Epithelial cell of prostate (primary cell): ENCODE results near the gene TTLL6.

ENCODE experiments used
- DNase-seq: peaks from one replicate; pipeline ENCODE4 v3.0.0-alpha.2; 2011; ENCODE audit warnings: low read depth, low spot score
- H3K27ac ChIP-seq: fragments of 450-650 bp; 2 replicates; pipeline ENCODE4 v1.5.1; 2017; ENCODE audit warnings: mild to moderate bottlenecking

Gene TTLL6

DNA sequence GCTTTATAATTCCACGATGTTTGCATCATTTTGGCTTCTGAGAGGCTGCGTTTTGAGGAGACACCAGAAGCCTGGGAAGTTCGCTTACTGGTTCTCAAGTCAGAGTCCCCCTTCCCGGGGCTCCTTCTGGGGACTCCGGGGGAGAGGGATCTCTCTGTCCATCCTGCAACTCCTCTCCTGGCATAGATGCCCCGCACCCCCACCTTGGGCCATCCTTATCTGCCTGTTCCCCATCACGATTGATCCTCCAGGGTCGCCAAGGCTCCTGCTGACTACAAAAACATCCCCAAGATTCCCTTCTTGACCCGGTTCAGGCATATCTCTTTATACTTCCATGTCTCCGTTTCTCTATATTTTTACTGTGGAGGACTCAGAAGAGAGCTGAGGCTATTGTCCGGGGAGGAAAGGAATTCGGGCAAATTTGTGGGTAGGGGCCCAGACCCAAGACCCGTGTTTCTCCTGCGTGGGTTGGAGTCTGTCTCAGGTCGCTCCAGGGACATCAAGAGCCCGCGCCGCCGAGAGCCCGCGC lies 70.0 kb downstream of the TTLL6 start:
- peak overlapping the region; percentile 22 for H3K27ac ChIP-seq
- DNase-seq: no peak

DNA sequence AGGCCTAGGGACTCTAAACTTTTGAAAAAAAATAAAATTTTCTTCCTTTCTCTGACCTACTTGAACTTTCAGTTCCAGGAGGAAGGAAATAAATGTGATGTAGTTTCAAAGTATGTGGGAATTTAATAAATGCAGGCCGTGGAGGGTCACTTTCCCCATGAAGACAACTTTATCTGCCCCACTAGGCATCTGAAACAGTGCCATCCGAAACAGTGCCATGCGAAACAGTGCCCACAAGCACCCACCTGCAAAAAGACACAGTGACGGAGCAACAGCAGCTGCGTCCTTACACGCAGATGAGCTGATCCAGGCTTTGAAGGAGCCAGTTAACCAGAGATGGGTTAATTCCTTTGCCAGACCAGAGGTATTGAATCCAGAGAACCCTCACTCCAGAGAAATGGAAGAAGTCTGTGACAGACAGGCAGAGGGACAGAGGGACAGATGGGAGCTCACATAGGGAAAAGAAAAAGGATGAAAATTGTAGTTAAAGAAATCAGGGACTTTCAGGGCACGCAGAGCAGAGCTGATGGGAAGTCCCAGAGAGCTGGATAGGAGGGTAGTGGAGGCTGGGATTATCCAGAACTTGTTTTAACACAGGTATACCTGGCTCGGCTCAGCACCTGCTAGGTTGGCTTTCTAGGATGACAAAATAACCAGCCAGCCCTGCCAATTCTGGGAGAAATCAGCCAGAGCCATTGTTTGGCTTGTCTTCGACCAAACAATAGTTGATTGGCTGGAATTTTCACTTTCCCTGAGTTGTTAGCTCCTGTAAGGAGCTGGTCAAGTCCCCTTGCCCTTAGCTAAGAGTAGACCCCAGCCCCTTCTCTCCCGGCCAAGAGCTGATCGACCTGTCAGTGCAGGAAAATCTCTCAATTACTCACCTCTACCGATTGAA lies 71.4 kb downstream of the TTLL6 start:
- peak overlapping the region; percentile 22 for H3K27ac ChIP-seq
- DNase-seq: no peak

DNA sequence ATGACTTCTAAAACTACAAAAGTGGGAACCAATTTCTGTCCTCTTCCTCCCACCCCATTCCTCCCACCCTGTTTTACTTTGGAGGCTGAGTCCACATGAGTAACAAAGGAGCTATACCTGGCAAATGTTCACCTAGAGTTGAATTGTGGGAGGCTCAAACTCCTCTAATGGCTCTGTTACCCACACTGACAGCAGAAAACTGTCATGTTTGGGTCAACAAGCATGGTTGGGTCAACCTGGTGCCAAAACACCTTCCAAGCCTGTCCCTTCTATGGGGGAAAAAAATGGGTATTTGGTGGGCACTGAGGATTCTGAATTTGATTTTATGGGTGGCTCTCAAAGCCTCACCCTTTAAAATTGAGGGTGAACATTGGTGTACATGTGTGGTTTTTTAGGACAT lies 76.5 kb downstream of the TTLL6 start:
- no peak overlapping the region for H3K27ac ChIP-seq

GRCh38 chr17:48738803-48739526 lies 78.1 kb downstream of the TTLL6 start:
- H3K27ac ChIP-seq: peak overlapping the region; percentile 53
- DNase-seq: no peak

More for the DNA sequence above, 76.5 kb downstream of the TTLL6 start:
- no peak for DNase-seq

DNA sequence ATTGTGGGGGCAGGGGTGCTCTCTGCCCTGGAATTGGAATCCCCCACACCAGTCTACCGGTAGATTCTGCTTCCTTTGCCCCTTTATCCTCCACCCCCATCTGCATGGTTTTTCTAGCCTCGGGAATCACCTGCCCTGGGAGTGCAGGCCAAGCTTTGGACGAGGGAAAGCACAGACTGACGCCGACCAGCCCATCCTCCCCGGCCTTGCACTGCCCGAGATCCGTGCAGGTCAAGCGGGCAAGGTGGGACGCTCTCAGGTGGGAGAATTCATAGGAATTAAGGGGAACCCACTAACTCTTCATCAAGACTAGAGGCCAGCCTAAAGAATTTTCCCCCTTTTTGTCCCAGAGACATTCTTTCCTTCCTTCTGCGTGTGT lies 78.6 kb downstream of the TTLL6 start:
- peak overlapping the region; percentile 53 for H3K27ac ChIP-seq
- no peak for DNase-seq

DNA sequence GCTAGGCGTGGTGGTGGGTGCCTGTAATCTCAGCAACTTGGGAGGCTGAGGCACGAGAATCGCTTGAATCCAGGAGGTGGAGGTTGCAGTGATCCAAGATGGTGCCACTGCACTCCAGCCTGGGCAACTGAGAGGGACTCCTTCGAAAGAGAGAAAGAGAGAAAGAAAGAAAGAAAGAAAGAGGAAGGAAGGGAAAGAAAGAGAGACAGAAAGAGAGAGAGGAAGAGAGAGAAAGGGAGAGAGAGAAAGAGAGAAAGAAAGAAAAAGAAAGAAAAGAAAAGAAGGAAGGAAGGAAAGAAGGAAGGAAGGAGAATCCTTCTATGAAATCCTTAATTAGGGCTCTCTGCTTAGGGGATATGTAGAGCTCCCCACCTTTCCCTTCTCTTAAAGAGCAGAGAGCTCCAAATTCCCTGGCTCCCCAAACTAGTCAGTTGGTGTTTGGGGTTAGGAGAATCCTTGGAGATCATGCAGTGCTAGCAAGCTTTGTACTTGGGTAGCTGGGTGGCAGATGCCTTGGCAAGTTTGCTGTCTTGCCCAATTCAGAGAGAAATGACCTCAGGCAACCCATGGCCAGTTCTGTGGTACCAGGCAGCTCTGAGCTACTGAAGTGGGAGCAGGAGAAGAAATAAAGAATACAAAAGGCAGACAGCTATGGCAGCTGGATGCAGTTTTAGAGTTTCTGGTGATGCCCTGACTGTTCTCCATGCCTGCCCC lies 79.5 kb downstream of the TTLL6 start:
- peak overlapping the region; percentile 53 for H3K27ac ChIP-seq
- DNase-seq: no peak

DNA sequence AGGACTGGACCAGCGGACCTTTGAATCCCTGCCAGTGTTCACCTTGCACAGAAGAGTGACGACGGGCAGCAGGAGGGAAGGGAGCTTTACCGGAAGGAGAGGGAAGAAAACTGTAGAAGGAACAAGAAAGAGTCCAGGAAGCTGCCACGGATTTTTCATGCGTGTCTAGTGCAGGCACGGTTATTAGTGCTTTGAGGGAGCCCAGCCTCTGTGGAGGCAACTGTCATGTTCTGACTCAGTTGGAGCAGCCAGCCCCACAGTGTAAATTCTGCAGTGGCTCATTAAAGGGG lies 82.0 kb downstream of the TTLL6 start:
- no peak for DNase-seq
- peak overlapping the region; percentile 56 for H3K27ac ChIP-seq

GRCh38 chr17:48734333-48735061 lies 82.5 kb downstream of the TTLL6 start:
- no peak for DNase-seq
- H3K27ac ChIP-seq: peak overlapping the region; percentile 56

DNA sequence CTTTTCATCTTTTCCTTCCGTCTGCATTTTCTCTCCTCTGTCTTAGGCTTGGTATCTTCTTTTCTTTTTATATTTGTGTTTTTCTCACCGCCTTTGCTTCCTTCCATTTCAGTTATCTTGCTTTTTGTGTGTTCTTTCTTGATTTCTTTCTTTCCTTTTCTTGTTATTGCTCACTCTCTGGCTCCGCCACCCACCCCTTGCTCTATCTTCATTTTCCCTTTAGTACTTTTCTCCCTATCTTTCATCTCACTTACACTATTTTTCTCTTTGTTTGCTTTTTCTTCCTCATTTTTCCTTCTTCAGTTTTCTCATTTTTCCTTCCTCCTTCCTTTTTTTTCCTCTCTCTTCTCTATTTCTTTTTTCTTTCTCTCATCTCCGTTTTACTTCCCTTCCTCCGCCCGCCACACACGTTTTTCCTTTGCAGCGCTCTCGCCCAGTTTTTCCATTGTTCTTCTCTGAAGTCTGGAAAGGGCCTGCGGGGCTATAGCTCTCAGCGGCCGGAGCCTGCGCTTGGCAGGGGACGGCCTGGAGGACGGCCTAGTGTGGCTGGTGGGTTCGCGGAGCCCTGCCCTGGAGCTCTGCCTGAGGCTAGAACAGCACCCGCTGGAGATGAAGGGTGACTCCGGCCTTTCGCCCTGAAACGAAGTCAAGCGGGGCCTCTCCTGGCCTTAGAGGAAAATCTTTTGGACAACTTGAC lies 83.2 kb downstream of the TTLL6 start:
- peak overlapping the region; percentile 56 for H3K27ac ChIP-seq
- no peak for DNase-seq

DNA sequence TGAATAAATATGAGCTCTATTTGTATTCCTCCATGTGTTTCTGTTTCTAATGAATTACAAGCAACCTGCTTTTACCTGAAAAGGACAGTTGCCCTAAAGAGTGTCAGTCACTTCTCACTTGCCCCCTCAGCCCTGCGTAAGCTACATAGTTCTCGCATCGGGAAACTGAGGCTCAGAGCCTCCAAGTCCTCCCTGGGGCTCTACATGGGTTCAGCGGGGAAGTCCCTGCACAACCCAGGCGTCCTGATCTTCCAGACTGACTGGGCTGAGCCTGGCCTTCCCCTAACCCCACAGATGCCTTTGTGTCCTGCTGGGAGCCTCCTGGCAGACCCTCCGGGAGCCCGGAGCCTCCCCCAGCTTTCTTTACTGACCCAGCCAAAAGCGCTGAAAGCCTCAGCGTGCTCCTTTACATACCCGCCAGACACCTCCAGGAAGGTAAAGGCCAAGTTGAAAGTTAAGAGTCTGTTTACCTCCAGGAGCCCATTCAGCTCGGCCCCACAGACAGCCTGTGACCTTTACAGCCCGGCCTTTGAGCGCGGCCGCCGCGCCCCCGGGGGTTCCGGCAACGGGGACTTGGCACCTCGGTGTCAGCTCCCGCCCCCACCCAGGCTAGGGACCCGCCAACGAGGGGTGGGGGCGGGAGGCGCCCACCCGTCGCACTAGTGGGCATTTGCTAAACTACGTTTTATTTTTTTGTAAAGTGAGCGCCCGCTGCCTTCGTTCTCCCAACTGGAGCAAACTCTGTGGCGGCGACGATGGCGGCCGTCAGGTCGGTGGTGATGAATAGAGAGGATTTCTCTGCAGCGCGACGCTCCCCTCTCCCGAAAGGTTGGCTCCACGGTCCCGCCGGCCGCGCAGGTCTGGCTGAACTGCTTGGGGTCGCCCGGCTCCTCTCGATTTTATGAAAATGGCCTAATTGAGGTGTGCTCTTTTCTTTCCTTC lies 84.1 kb downstream of the TTLL6 start:
- peak overlapping the region; percentile 56 for H3K27ac ChIP-seq
- DNase-seq: no peak

GRCh38 chr17:48731355-48731754 lies 85.7 kb downstream of the TTLL6 start:
- DNase-seq: no peak
- peak overlapping the region; percentile 2 for H3K27ac ChIP-seq

DNA sequence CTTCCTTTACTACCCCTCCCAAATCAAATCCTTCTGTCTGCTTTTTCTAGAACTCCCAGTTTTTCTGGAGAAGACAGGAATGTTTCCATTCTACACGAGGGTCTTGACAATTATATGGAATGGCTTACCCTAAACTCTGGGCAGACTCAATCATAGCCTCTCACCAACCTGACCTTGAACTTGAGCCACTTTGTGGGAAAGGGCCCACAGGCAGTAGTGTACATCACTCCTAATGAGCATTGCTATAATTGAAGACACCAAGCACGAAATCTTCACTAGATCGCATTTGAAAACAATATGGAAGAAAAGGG lies 86.8 kb downstream of the TTLL6 start:
- H3K27ac ChIP-seq: no peak overlapping the region
- no peak for DNase-seq

- DNase-seq: no peak
- peak overlapping the region; percentile 91 for H3K27ac ChIP-seq
Measured at GRCh38 chr17:48729335-48730239, 87.4 kb downstream of the TTLL6 start.

DNA sequence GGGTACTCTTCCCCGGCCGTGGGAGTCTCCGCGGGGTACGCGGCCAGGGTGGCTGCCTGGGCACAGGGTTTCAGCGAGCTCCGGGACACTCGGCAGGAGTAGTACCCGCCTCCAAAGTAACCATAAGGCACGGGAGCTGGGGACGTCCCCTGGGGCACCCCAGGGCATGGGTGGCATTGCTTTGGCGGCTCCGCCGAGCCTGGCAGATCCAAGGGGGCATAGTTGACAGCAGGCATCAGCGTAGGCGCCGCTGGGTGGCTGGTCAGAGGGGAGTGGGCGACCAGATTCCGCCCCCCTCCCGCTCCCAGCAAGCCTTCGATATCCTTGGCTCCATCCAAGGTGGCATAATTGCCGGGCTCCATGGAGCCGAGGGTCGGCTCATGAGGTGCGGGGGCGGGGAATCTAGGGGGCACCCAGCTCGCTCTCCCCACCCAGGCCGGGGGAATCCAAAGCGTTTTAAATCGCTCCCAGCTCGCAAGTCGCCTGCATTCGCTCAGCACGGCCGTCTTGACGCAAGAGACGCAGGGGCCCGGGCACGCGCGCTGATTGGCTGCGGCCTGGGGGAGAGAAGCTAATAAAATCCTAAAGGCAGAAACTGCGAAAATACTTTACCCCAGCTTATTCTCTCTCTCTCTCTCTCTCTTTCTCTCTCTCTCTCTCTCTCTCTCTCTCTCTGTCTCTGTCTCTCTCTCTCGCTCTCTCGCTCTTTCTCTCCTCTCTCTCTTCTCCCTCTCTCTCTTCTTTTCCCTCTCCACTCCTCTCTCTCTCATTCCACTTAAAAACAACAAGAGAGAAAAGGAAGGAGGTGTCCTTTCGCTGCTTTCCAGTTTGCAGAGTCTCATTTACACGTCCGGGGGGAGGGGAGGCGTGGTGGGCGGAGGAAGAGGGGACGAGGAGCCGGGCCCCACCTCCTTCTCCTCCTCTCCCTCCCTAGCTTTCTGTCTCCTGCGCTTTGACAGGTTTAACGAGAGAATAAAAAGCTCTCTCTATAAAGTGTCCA lies 88.5 kb downstream of the TTLL6 start, which contains the start of gene HOXB13:
Gene HOXB13, minus strand, starts transcription at position 519 of the 1,000 bp plus-strand sequence. Its CDS starts 157 bp downstream, at position 362.
- peak; percentile 73 for DNase-seq

DNA sequence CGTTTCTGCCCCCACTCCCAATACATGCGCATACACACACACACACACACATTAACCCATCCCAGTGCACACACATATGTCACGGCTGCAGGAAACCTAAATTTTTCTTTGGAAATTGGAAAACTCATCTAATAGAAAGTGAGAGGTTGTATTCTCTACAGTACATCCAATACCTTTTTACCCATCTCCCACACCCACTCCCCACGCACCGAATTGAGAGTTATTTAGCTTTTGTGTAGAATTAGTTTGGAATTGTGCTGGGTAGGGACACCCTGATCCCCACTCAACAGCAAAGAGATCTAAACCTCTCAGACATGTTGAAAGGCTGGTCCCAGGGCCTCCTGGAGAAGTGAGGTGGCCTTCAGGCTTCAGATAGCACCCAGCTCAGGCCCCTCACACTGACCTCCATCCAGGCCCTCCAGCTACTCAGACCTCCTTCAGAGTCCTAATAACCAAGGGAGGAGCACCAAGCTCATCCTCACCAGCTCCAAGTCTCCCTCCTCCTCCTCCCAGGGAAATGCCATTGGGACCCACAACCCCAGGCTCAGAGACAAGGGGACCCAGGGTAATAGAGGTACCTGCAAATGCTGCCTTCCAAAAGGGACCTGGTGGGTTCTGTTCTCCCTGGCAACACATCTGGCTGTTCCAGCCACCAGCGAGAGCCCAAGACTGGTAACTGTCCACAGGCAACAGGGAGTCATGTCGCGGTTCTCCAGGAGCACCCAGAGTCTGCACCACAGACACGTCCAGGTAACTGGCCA lies 89.4 kb downstream of the TTLL6 start:
- peak overlapping the region; percentile 91 for H3K27ac ChIP-seq

More for the DNA sequence above, 88.5 kb downstream of the TTLL6 start, which contains the start of gene HOXB13:
- peak within 1 kb of the TSS; percentile 91 for H3K27ac ChIP-seq

GRCh38 chr17:48726916-48727286 lies 90.1 kb downstream of the TTLL6 start:
- H3K27ac ChIP-seq: no peak overlapping the region
- DNase-seq: no peak

More for the DNA sequence above, 89.4 kb downstream of the TTLL6 start:
- no peak for DNase-seq
